CD14-positive monocyte (primary cell): ENCODE data around the gene ACOT11. TPM values are rescaled to one million over a fixed set of nuclear protein-coding genes. Genes with fewer than 3 reads are reported as not detected.

Source experiments
- DNase-seq, 3 donors: peaks; one replicate each; pipeline ENCODE4 v3.0.0-alpha.2; 2011 to 2022
- H2AFZ ChIP-seq: 2 replicates; pipeline ENCODE4 v1.6.0; 2012; ENCODE audit warnings: mild to moderate bottlenecking, low read depth, low read length, inconsistent platforms; ENCODE audit not compliant: insufficient read depth, poor library complexity, severe bottlenecking
- H3K27ac ChIP-seq, 2 donors: 1 replicate in 1 of 2; 2 replicates in 1 of 2; pipeline ENCODE4 v1.5.1; 2012 to 2013; ENCODE audit warnings: low read length in 2 of 2, control low read depth in 1 of 2, inconsistent platforms in 1 of 2, low read depth in 1 of 2, mild to moderate bottlenecking in 1 of 2
- H3K27me3 ChIP-seq, 2 donors: one replicate each; pipeline versions ENCODE4 v1.6.0 to v1.6.1; 2011 to 2013; ENCODE audit warnings: low read length in 2 of 2; ENCODE audit not compliant: control insufficient read depth in 2 of 2, insufficient read depth in 2 of 2
- H3K36me3 ChIP-seq, 2 donors: replicated peaks in 1 of 2; 1 replicate in 1 of 2; 2 replicates in 1 of 2; pipeline versions ENCODE4 v1.5.1 to v1.6.1; 2012 to 2013; ENCODE audit warnings: low read length in 2 of 2, control low read depth in 1 of 2, inconsistent platforms in 1 of 2, mild to moderate bottlenecking in 1 of 2; ENCODE audit not compliant: insufficient read depth in 2 of 2, control insufficient read depth in 1 of 2
- H3K4me1 ChIP-seq, 2 donors: 1 replicate in 1 of 2; 2 replicates in 1 of 2; pipeline versions ENCODE4 v1.5.1 to v1.6.1; 2012 to 2013; ENCODE audit warnings: low read length in 2 of 2, control low read depth in 1 of 2, inconsistent platforms in 1 of 2, mild to moderate bottlenecking in 1 of 2, moderate library complexity in 1 of 2; ENCODE audit not compliant: insufficient read depth in 2 of 2, control insufficient read depth in 1 of 2
- H3K4me2 ChIP-seq: replicated peaks from 2 replicates; pipeline ENCODE3; 2012; ENCODE audit warnings: low read length, moderate library complexity, mild to moderate bottlenecking; ENCODE audit not compliant: poor library complexity, severe bottlenecking; ENCODE audit errors: extremely low read depth
- H3K4me3 ChIP-seq, 3 experiments: fragments of 200-600 bp in 1 of 3; sonication (generic) in 1 of 3; replicated peaks in 1 of 3; 1 replicate in 2 of 3; 2 replicates in 1 of 3; pipeline ENCODE4 v1.5.1; 2011 to 2013; ENCODE audit warnings: low read length in 3 of 3, mild to moderate bottlenecking in 3 of 3, control low read depth in 2 of 3, low read depth in 2 of 3, inconsistent platforms in 1 of 3, moderate library complexity in 1 of 3
- H3K79me2 ChIP-seq: 2 replicates; pipeline ENCODE4 v1.6.0; 2012; ENCODE audit warnings: mild to moderate bottlenecking, control low read depth, inconsistent platforms, low read length, moderate library complexity; ENCODE audit not compliant: insufficient read depth
- H3K9ac ChIP-seq: 2 replicates; pipeline ENCODE4 v1.6.0; 2017; ENCODE audit warnings: low read length, mild to moderate bottlenecking; ENCODE audit not compliant: insufficient read depth, poor library complexity, severe bottlenecking
- H3K9me3 ChIP-seq, 2 donors: replicated peaks in 1 of 2; 1 replicate in 1 of 2; 2 replicates in 1 of 2; pipeline versions ENCODE4 v1.5.1 to v1.6.1; 2012 to 2013; ENCODE audit warnings: low read length in 2 of 2, control low read depth in 1 of 2; ENCODE audit not compliant: control insufficient read depth in 1 of 2, insufficient read depth in 1 of 2
- H4K20me1 ChIP-seq: 2 replicates; pipeline ENCODE4 v1.6.0; 2012; ENCODE audit warnings: mild to moderate bottlenecking, low read length, control low read depth, moderate library complexity; ENCODE audit not compliant: insufficient read depth
- H3K27ac Mint-ChIP-seq, 7 donors: one replicate each; pipeline ENCODE4 v1.8.0; 2020; ENCODE audit warnings: mild to moderate bottlenecking in 7 of 7, mixed read lengths in 7 of 7, moderate library complexity in 6 of 7, inconsistent platforms in 2 of 7
- H3K27me3 Mint-ChIP-seq, 3 donors: one replicate each; pipeline ENCODE4 v1.8.0; 2021 to 2022; ENCODE audit warnings: low read depth in 3 of 3, mild to moderate bottlenecking in 3 of 3, mixed read lengths in 3 of 3, moderate library complexity in 3 of 3, inconsistent platforms in 1 of 3
- H3K36me3 Mint-ChIP-seq, 2 donors: one replicate each; pipeline ENCODE4 v1.8.0; 2020; ENCODE audit warnings: mixed read lengths in 2 of 2, inconsistent platforms in 1 of 2, mild to moderate bottlenecking in 1 of 2
- H3K4me1 Mint-ChIP-seq: one replicate; pipeline ENCODE4 v1.8.0; 2020; ENCODE audit warnings: mild to moderate bottlenecking, mixed read lengths
- H3K4me3 Mint-ChIP-seq, 2 donors: one replicate each; pipeline ENCODE4 v1.8.0; 2020; ENCODE audit warnings: mild to moderate bottlenecking in 2 of 2, mixed read lengths in 2 of 2, moderate library complexity in 1 of 2
- H3K9me3 Mint-ChIP-seq, 7 donors: one replicate each; pipeline ENCODE4 v1.8.0; 2020 to 2022; ENCODE audit warnings: mixed read lengths in 7 of 7, mild to moderate bottlenecking in 6 of 7, moderate library complexity in 6 of 7, inconsistent platforms in 2 of 7
- WGBS: methylation state at CpG from one replicate; pipeline ENCODE4 v1.1.5; 2013; ENCODE audit warnings: missing lambda C conversion rate; ENCODE audit not compliant: insufficient coverage; 5-methylcytosine and 5-hydroxymethylcytosine counted together
- intact Hi-C, 2 donors: fragments of 100-400 bp; cut with micrococcal nuclease; formaldehyde crosslinking; loops; one replicate each; pipeline versions ENCODE4 v1.15.0 to v1.15.1; 2023
- polyA plus RNA-seq, 3 donors: library from polyadenylated mRNA; depleted of rRNA in 1 of 3; unstranded in 2 of 3; stranded (reverse) in 1 of 3; fragments of 300-500 nt in 2 of 3; fragments of >200 nt in 1 of 3; fragmentation: Illumina TruSeq in 2 of 3; gene quantifications; 1 replicate in 2 of 3; 2 replicates in 1 of 3; pipeline ENCODE4 v1.2.3, GENCODE V29; 2012 to 2021
- TF ChIP-seq, protein P1 (sequence below): fragments of 200-600 bp; IDR thresholded peaks from one replicate; pipeline ENCODE4 v1.8.0; 2022; ENCODE audit warnings: antibody characterized with exemption, mild to moderate bottlenecking

ACOT11 gene
- polyA plus RNA-seq, 3 donors, result 0.18 to 2.1 (median 0.79) TPM

DNA sequence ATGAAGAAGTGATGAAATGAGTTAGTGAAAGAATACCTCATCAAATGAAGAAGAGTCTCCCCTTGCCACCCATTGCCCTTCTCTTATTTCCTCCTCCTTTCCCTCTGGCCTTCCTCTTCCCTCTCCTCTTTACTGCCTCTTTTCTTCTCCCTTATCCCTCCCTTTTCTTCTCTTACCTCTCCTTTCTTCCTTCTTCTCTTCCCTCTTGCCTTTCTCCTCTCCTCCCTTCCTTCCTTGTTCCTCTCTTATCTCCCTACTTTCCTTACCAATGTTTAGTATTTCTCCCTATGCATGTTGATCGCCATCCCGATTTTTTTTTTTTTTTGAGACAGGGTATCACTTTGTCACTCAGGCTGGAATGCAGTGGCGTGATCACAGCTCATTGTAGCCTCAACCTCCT is 102.4 kb downstream of the ACOT11 start:
- Histone ChIP-seq H3K4me3 (no peak overlapping the region), H3K79me2 (no peaks in the 10 kb centered on the region), H2AFZ (no peak overlapping the region), H3K27ac (no peak overlapping the region), H3K9ac (no peak overlapping the region), H3K27me3 (no peaks in the 10 kb centered on the region), H3K9me3 (peaks cover 0 to under 1% of the 10 kb centered on the region in 2 donors), H3K36me3 (no peaks in the 10 kb centered on the region), H3K4me2 (no peak overlapping the region), H4K20me1 (no peaks in the 10 kb centered on the region), H3K4me1 (peaks cover 19 to 20% of the 10 kb centered on the region in 2 donors)
- WGBS, result no CpG with 5 or more reads among the region's 3 CpGs
- Mint-ChIP-seq H3K36me3 (no peaks in the 10 kb centered on the region), H3K4me1 (peaks cover 25% of the 10 kb centered on the region), H3K27me3 (peaks cover 0 to 2% (median 2%) of the 10 kb centered on the region in 3 donors), H3K9me3 (peaks cover 0 to 2% (median 0%) of the 10 kb centered on the region in 7 donors), H3K4me3 (no peak overlapping the region), H3K27ac (no peak overlapping the region)
- no peak for DNase-seq
- TF ChIP-seq, protein P1, sequence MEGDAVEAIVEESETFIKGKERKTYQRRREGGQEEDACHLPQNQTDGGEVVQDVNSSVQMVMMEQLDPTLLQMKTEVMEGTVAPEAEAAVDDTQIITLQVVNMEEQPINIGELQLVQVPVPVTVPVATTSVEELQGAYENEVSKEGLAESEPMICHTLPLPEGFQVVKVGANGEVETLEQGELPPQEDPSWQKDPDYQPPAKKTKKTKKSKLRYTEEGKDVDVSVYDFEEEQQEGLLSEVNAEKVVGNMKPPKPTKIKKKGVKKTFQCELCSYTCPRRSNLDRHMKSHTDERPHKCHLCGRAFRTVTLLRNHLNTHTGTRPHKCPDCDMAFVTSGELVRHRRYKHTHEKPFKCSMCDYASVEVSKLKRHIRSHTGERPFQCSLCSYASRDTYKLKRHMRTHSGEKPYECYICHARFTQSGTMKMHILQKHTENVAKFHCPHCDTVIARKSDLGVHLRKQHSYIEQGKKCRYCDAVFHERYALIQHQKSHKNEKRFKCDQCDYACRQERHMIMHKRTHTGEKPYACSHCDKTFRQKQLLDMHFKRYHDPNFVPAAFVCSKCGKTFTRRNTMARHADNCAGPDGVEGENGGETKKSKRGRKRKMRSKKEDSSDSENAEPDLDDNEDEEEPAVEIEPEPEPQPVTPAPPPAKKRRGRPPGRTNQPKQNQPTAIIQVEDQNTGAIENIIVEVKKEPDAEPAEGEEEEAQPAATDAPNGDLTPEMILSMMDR, result no peak
- intact Hi-C loops, result no loop called here

DNA sequence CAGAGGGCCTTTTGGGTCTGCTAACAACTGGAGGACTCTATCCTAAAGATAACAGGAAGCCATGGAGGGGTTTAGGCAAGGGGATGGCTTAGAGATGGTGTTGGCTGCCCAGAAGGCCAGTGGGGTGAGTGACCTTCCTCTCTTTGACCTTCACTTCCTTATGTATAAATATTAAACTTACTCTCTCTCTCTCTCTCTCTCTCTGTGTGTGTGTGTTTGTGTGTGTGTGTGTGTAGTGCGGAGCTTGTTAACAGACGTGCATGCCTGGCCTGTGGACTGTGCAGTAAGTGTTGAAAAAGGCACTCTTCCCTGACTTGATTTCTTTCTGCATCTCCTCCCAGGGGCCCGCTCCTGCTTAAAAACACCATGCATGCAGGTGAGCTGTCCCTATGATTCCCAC is 103.6 kb downstream of the ACOT11 start:
- H3K36me3 Mint-ChIP-seq, result no peaks in the 10 kb centered on the region
- intact Hi-C loops, result no loop called here
- H3K4me3 Mint-ChIP-seq, result peak overlapping the region in 1 of 2 donors; percentile 62
- peaks cover 25% of the 10 kb centered on the region for H3K4me1 Mint-ChIP-seq
- WGBS, result no CpG with 5 or more reads among the region's 3 CpGs
- no peaks in the 10 kb centered on the region for H3K36me3 ChIP-seq
- H3K9me3 ChIP-seq, result no peaks in the 10 kb centered on the region
- TF ChIP-seq, protein P1, result no peak
- peak overlapping the region; percentile 45 for H3K4me2 ChIP-seq
- H3K79me2 ChIP-seq, result no peaks in the 10 kb centered on the region
- H3K27me3 ChIP-seq, result no peaks in the 10 kb centered on the region
- H4K20me1 ChIP-seq, result no peaks in the 10 kb centered on the region
- peaks cover 0 to 2% (median 0%) of the 10 kb centered on the region in 3 donors for H3K27me3 Mint-ChIP-seq
- no peak overlapping the region for H3K9ac ChIP-seq
- peaks cover 19 to 20% of the 10 kb centered on the region in 2 donors for H3K4me1 ChIP-seq
- peak overlapping the region in 1 of 7 donors; percentile 50 for H3K27ac Mint-ChIP-seq
- peak overlapping the region in 1 of 2 donors; percentile 57 for H3K27ac ChIP-seq
- peaks cover 0 to 2% (median 0%) of the 10 kb centered on the region in 7 donors for H3K9me3 Mint-ChIP-seq
- H3K4me3 ChIP-seq, result peak overlapping the region in 1 of 3 experiments; percentile 52
- peak overlapping the region; percentile 56 for H2AFZ ChIP-seq
- no peak for DNase-seq
